ENCODE data around the gene ACTA2.

DNA sequence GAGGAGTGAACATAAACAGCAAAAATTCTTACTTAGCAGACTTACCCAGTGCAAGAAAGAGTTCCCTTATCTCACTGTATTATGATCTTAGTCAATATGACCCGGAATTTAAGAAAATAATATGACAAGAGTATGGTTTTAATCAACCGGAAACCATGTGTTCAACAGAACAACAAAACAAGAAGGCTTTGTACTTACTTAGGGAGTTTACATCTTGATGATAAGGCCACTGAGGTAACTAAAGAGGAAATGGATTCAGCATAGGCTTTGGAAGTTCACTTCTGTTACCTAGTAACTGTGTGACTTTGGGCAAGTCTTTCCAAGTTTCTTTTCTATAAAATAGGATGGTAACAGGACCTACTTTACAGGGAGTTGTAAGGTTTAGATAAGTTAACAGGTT lies 30.6 kb upstream of the ACTA2 start:
- TF ChIP-seq, protein P1, sequence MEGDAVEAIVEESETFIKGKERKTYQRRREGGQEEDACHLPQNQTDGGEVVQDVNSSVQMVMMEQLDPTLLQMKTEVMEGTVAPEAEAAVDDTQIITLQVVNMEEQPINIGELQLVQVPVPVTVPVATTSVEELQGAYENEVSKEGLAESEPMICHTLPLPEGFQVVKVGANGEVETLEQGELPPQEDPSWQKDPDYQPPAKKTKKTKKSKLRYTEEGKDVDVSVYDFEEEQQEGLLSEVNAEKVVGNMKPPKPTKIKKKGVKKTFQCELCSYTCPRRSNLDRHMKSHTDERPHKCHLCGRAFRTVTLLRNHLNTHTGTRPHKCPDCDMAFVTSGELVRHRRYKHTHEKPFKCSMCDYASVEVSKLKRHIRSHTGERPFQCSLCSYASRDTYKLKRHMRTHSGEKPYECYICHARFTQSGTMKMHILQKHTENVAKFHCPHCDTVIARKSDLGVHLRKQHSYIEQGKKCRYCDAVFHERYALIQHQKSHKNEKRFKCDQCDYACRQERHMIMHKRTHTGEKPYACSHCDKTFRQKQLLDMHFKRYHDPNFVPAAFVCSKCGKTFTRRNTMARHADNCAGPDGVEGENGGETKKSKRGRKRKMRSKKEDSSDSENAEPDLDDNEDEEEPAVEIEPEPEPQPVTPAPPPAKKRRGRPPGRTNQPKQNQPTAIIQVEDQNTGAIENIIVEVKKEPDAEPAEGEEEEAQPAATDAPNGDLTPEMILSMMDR (IDR thresholded peaks at IDR 0.05), result no peak
- no peak for TF ChIP-seq ZFX (IDR thresholded peaks at IDR 0.05; ENCODE audit: borderline replicate concordance)
